Measurements from ENCODE around the gene PLD5.
"Not testable (repeated sequence)": the region's sequence is repeated elsewhere in the genome, so short reads cannot be mapped to it uniquely, and the experiment has no call there.

PLD5 gene

DNA sequence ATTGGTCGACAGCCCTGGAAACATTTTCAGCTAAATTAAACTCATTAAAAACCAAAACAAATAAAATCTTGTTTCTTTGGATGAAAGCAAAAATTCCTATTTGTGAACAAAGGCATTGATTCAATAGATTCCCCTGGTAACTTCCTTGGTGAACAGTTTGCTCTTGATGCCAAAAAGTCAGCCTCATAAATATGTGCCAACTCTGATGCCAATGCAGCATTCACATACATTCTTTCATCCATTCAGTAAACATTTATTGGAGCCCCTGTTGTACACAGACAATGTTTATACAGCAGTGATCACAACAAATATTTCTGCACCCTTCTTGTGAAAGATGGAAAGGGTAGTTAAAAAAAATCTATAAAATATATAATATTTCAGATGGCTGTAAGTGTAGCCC lies 107.8 kb downstream of the PLD5 start:
- no peak for DNase-seq

DNA sequence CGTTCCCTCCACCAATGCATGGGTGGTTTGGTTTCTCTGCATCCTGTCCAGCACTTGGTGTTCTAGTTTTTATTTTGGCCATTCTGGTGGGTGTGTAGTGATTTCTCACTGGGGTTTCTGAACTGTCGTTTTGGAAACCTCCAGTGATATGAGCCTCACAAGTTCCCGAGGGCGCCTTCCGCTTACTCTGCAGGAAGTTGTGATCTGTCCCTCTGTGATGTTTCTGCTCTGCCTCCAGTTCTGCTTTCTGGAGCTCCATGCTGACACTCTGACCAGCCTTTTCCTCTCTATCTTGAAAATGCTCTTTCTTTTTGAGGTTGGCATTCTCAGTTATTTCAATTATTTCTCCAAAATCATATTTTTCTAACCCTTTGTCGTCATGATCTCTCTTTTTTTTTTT lies 111.6 kb downstream of the PLD5 start:
- DNase-seq = no peak

DNA sequence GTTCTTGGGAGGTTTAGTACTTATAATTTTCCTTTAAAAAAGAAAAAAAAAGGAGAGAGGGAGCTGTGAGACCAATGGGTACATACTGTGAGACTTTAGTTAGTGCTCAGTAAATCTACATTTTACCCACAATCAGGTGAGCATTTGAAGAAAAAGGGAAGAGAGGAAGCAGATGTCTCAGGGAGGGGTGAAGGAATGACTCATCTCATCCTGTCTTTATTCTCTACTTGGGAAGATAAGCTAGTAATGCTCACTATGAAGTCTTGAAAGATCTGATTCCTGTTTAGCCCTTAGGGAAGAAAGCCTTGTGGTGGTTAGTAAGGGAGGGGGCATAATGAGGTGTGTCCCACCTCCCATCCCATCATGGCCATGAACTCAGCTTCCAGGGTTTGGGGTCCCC lies 112.6 kb downstream of the PLD5 start:
- no peak for DNase-seq

DNA sequence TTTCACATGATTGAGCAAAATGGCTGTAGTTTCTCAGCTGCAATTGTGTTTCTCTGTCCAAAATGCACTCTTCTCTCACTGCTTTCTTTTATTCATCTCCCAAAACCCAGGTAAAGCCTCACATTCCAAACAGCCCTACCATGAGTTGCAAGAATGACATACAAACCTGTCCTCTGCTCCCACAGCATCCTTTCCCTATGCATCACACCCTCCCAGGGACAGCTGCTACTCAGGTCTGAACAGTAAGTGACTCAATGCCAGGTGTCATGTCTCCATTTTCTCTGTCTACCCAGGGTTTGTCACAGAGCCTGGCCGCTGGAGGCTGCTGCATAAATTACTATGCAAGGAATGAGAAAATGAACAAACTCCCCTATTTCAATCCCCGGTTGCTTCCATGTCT lies 118.5 kb downstream of the PLD5 start:
- DNase-seq = no peak

DNA sequence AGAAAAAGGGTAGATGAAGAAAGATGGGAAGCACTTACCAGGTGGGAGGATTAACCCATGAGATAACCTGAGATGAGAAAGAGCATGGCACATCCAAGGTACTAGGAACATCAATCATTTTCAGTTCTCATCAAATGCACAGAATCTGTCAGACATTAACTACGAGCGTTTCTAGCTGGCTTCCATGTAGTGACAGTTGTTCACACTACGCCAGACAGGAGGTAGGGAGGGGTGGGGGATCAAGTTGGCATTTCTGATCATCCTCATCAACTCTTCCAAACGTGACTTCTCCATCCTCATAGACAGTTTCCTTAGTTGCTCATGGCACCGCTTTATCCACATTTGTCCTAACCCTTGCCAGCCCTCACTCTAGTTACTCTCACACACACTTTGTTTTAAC lies 120.2 kb downstream of the PLD5 start:
- DNase-seq = no peak

DNA sequence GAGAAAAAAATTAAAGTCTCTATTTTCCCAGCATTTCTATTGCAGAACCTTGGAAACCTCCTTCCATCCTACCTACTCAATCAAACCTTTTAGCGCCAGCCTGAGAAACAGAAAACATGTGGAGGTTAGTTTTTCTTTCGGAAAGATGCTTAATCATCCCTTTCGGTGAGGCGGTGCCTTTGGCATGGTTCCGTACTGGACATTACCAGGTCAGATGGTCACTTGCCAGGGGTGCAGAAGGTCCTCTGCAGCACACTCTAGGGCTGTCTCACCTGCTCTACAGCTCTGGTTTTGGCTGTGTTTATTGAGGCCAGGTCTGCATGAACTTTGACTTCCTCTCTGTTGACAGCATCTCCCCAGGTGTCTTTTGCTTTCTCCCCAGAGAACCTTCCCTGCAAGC lies 121.5 kb downstream of the PLD5 start:
- no peak for DNase-seq

DNA sequence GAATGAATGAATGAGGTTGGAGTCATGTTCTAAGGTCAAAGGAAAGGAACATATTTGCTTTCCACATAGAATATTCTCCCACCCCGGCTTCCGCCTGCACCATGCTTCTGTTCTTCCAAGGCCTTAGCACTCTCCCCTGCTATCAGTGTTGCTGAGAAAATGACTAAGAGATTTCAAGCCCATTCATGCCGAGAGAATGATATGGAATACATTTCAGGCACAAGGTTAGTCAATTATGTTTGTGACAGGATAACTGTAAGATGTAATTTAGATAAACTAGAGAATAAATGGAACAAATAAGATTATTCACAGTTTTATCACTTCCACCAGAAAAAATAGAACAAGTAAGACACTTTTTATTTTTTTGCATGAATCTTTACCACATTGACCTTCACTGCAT lies 122.6 kb downstream of the PLD5 start:
- no peak for DNase-seq

DNA sequence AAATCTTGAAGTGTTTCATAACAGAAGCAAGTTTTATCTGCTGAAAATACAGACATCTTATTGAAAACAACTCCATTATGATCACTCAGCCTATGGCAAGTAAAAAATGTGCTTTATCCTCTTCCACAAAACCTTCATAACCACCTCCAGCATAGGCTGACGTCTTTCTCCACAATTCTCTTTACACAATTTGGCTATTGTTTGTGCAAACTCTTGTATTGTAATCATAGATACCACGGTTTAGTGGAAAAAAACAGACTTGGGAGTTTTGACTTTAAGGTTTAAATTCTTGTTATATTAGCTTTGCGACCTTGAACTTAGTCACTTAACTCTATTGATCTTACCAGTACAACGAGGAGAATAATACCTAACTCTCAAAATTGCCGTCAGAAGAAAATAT lies 126.1 kb downstream of the PLD5 start:
- DNase-seq = no peak

DNA sequence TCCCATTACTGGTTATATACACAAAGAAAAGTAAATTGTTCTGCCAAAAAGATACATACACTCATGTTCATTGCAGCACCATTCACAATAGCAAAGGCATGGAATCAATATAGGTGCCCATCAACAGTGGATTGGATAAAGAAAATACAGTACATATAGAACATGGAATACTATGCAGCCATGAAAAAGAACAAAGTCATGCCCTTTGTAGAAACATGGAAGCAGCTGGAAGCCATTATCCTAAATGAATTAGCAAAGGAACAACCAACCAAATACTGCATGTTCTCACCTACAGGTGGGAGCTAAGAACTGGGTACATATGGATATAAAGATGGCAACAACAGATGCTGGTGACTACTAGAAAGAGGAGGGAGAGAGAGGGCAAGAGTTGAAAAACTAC lies 132.6 kb downstream of the PLD5 start:
- no peak for DNase-seq

DNA sequence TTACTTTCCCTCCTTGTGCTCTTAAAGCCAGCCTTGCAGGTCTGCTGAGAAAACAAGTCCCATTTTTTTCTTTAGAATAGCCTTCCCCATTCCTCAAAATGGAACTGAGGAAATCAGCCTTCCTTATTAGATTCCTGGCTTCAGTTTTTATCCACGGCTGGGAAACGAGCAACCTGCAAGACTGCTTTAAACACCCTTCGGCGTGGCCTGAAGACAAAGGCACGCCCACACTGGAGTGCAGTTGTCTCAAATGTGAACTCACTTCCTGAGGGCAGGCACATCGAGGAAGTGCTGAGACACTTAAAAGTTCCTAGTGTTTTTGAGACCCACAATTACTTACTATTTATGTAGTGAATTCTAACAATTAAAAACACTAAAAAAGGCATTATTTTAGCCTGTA lies 148.4 kb downstream of the PLD5 start:
- DNase-seq = not testable (repeated sequence)

DNA sequence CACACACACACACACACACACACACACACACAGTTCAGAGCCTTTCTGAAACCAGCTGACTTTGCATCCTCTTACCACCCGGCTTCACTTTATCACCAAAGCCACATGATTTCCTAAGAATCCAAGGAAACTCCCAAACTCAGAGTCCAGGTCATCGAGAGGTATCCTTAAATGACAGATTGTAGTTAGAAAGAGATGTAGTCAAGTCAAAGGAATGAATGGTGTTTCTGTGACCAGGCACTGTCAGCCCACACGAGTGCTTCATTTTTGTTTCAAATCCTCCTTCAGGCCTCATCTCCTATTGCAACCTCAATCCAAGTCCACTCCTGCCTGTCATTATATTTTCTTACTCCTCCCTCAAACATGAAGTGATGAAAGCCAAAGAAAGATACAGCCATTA lies 174.1 kb downstream of the PLD5 start:
- not testable (repeated sequence) for DNase-seq

DNA sequence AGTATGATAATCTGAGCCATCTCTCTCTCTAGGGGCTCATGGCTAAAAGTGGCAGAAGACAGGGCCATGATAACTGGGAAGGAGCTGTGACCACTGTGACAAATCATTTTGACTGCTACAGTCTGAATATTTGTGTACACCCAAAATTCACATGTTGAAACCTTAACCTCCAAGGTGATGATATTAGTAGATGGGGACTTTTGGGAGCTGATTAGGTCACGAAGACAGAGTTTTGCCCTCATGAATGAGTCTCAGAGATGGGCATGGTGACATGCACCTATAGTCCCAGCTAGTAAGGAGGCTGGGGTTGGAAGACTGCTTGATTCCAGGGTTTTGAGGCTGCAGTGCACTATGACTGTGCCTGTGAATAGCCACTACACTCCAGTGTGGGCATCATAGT lies 174.9 kb downstream of the PLD5 start:
- no peak for DNase-seq

DNA sequence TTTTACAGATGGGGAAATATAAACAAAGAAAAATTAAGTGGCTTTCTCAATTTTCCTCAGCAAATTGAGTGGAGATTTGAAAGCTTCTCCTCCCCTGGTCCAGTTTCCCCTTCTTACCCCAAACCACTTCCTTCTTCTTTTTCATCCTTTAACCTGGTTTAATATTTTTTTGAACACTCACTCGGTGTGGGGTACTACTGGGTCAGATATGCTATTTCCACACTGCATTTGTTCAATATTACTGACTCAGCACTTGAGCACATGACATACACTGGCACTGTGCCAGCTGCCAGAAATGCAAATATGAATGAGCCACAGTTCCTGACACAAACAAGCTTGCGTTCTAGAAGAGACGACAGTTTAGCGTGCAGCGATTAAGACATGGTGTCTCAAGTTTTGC lies 193.6 kb downstream of the PLD5 start:
- DNase-seq = not testable (repeated sequence)

DNA sequence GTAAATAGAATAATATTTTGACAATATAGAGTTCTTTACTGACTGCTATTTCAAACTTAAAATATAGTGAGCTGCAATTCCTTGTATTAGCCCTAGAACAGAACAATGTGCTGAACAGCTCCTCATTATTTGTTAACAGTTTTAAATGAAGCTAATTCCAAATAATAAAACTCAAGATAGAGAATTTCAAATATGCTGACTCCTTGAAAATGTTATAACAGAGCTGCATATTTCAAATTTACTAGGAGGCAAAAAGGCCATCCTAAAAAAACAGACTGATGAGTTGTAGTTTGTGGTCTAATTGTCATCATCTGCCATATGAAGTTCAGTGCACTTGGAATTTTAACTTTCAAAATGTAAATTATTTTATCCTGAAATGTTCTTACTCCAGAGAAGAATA lies 197.1 kb downstream of the PLD5 start:
- DNase-seq = not testable (repeated sequence)

DNA sequence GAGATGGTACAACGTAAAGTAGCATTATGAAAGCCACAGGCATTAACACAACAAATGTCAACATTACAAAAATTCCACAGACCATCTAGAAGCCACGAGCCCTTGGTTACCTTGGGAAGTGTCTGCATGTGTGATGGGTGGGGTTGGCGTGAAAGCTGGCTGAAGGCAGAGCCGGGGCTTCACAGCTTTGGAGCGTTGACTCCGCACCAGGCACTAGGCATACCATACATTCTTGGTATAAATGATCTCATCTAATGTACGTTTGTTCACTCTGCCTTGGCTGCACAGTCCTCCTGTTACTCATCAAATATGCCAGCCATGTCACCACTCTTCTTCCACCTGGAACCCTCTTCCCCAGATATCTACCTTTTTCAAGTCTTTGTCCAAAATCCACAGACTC lies 202.5 kb downstream of the PLD5 start:
- not testable (repeated sequence) for DNase-seq

DNA sequence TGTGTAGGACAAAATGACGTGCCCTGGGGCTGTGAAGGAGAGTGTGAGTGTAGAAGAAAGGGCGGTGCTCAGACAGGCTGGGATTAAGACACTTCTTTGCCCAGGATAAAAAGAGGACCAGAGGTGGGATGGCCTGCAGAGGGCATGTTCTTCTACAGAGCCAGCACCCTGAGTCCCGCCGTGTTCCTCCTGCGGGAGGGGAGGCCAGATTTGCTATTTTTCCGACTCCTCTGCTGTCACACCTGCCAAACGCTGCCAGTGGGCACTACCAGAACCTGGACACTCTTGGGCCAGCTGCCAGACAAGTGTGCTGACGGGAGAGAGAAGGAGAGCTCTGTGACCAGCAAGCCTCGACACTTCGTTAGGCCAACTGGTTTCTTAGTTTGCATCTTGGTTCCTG lies 206.4 kb downstream of the PLD5 start:
- DNase-seq = no peak

DNA sequence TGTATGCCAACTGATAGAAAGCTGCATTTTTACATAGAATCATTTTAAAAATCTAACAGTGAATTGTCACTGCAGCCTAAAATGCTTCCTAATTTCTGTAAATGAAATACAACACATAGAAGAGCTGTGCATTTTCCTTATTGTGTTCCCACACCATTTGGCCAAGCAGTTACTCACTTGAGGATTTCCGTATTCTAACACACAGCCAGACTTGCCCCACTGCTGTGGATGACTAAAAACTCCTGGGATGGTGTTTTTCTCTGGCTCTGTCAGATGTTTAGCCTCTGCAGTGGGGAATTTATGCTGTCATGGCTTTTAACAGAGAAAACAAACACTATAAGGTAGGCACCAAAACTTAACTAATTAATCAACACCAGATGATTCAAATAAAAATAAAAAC lies 209.6 kb downstream of the PLD5 start:
- not testable (repeated sequence) for DNase-seq

DNA sequence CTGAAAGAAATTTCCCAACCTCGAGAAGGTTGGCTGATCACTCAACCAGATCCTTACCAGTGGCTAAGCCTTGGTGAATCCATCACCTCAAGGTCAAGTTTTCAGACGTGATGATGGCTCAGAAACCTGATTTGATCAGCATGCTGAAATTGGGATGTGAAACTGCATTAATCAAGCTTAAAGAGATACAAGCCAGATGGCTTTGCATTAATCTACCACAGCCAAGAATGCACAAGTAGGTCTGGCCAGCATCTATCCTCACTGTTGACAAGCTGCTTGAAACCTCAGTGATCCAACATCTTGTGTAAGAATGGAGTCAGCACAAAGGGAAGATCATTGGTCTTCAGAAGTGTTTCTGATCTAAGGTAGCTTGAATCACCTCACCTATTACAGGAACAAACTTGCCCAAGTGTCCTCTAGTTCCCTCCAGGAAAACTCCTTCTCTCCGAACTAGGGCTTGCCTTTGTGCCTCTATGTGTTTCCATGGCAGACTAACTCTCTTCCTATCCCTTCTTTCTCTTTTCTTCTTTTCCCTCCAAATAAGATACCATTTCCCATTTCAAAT lies 210.3 kb downstream of the PLD5 start:
- DNase-seq = not testable (repeated sequence)

DNA sequence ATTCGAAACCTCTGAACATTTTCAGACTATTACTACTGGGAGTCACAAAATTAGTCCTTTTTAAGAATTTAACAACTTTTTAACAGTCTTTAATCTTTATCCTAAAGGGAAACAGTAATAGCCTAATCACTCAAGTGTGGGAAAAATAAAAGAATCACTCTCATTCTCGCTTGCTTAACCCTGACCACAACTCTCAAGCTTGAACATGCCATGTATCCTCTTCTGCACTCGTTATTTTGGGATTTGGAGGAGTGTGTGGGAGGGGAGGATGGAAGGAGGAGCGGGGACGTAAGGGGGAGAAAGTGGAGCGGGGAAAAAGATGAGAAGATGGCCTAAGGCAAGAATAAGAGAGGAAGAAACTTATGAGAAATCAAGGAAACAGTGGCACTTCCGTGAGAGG lies 215.8 kb downstream of the PLD5 start:
- DNase-seq = not testable (repeated sequence)

DNA sequence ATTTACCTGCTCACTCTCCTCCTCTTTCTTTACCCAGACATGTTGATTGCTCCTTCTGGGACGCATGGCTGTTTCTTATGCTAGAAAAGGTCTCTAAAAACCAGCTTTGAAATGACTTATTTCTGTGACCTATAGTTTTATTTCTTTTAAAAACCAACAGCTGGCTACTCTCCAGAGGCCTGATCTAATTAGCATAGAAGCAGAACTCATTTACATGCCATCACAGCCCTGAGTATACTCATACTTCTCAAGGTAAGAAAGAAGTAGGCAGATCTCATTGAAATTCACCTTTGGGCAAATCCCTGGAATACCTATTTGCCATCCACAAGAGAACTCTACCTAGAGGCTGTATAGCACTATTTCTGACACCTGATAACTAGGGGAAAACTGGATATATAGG lies 230.7 kb downstream of the PLD5 start:
- not testable (repeated sequence) for DNase-seq

DNA sequence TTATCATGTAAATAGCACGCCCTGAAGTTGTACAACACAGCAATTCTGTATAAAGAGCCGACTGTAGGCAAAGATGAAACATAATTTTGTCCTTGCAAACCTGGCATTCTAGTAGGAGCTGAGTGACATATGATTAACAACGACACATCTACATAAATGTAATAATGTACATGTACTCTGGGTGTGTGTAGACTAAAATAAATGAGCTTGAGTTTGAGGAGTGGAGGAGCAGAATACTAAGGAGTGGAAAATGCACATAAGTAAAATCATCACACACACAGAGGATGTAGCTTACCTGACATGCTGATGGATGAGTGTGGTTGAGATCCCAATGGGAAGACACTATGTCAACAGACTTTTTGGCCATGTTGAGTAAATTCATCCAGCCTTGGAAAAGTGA lies 236.4 kb downstream of the PLD5 start:
- not testable (repeated sequence) for DNase-seq

DNA sequence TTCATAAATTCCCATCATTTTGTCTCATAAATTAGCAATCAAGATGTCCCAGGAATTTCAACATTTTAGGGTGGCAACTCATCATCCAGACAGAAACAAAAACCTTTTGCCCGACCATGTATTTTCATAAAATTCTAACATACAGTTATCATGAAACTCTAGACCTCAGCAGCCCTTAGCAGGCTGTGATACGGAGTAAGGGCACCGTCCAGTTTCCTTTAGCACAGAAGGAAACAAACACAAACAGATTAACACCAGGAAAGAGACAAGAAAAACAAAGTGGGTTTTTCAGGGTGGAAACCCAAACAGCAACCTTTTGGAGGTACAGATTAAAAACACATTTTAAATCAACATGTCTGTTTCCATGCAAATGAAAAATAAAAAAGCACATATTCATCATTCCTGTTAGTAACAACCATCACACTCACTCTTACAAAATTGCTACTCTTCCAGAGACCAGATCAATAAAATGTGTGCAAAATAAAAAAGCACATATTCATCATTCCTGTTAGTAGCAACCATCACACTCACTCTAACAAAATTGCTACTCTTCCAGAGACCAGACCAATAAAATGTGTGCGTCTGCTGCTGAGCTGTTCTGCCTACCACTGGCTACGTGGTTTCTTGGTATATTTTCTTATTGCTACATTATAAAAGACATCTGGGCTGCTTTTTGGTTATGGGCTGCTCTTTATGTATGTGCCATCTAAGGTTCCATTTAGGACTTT lies 241.6 kb downstream of the PLD5 start:
- DNase-seq = not testable (repeated sequence)

DNA sequence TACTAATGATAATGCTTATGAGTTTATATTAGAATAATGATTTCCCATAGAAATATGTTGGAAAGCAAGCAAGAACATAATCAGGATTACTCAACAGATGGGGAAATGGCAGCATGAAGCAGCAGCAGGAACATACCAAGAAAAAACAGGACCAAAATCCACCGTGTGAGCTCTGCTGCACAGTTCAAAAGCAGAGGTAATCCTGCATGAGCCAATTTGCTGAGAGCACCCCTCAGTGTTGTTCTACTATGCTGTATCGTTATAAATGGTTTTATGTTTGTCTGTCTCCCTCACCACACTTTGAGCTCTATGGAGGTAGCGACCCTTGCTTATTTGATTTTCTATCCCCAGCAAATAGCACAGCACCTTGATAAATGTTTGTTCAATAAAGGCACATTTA lies 246.1 kb downstream of the PLD5 start:
- not testable (repeated sequence) for DNase-seq

DNA sequence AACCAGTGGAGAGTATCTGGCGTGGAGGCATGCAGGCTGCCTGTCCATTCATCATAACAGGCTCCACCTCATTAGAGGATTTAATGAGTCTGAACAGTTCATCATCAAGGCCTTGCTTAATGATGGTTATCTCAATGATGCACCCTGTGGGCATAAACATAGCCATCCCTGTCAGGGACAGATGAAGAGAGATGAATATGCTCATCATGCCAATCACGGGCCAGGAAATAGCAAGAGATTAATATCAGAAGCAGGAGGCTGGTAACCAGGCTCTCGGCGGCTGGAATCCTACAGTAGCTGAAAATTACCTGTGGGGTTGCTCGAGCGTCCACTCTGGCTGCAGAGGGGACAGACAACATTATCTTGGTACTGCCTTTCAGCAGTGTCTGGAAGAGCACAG lies 247.7 kb downstream of the PLD5 start:
- not testable (repeated sequence) for DNase-seq

DNA sequence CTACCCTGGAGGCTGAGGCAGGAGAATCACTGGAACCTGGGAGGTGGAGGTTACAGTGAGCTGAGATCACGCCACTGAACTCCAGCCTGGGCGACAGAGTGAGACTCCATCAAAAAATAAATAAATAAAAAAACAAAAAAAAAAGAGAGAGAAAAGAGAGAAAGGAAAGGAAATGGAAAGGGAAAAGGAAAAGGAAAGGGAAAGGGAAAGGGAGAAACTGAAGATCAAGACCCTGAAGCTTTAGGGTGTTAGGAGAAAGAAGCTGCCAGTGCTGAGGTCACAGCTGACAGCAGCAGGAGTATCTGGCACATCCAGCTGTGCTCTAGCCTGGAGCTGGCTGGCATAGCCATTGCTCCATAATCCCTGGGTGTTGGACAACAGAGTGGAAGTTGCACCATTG lies 257.5 kb downstream of the PLD5 start:
- DNase-seq = not testable (repeated sequence)

Data from activated CD4-positive, CD25-positive, alpha-beta regulatory T cell (primary cell).